ENCODE measurements around the gene TNNT1. TPM values are rescaled to one million over a fixed set of nuclear protein-coding genes. Genes with fewer than 3 reads are reported as not detected.

Gene TNNT1
- total and polyA plus RNA-seq, 9 donors = 1.3 to 3.6 (median 2.7) TPM; not detected in 4

Small RNA genes within 50 kb of the gene (microRNA-seq; reads per million reads assigned to microRNA genes)
- 0 reads per million in 3 donors for gene MIR7975

Small RNA genes within 50 kb of the gene (small RNA-seq; reads per million reads assigned to genes)
- not detected for gene MIR7975
- not detected for gene RF01210

Other genes with a start within 250 kb of the TNNT1 start
- under 1 TPM in 1 of 7 donors, not detected in 6; 0.66 TPM for gene NCR1, start 243.1 kb downstream of the TNNT1 start, total RNA-seq
- under 1 TPM in 1 of 2 donors, not detected in 1; 0.33 TPM for gene NCR1, start 243.1 kb downstream of the TNNT1 start, polyA plus RNA-seq
- not detected for gene NLRP7, start 201.7 kb downstream of the TNNT1 start, total RNA-seq
- under 1 TPM; 0.10 to 0.64 TPM for gene NLRP7, start 201.7 kb downstream of the TNNT1 start, polyA plus RNA-seq
- 1 to 10 TPM in 3 of 7 donors, under 1 TPM in 3, not detected in 1; 0.15 to 3.8 (median 1.5) TPM for gene NLRP2, start 182.8 kb downstream of the TNNT1 start, total RNA-seq
- gene NLRP2, start 182.8 kb downstream of the TNNT1 start, polyA plus RNA-seq = 1 to 10 TPM; 1.6 to 4.2 TPM
- gene GP6, start 110.9 kb downstream of the TNNT1 start, total RNA-seq = 1 to 10 TPM in 1 of 7 donors, under 1 TPM in 5, not detected in 1; 0.35 to 1.6 (median 0.57) TPM
- under 1 TPM; 0.16 to 0.20 TPM for gene GP6, start 110.9 kb downstream of the TNNT1 start, polyA plus RNA-seq
- gene RDH13, start 86.1 kb downstream of the TNNT1 start, total RNA-seq = 10 to 100 TPM in 6 of 7 donors, 1 to 10 TPM in 1; 7.8 to 17.3 (median 12.0) TPM
- gene RDH13, start 86.1 kb downstream of the TNNT1 start, polyA plus RNA-seq = 10 to 100 TPM in 1 of 2 donors, 1 to 10 TPM in 1; 8.3 to 10.1 TPM
- 100 to 1,000 TPM in 1 of 7 donors, 10 to 100 TPM in 2, 1 to 10 TPM in 3, under 1 TPM in 1; 0.88 to 142 (median 9.5) TPM for gene EPS8L1, start 73.3 kb downstream of the TNNT1 start, total RNA-seq
- 1 to 10 TPM in 1 of 2 donors, under 1 TPM in 1; 0.87 to 2.8 TPM for gene EPS8L1, start 73.3 kb downstream of the TNNT1 start, polyA plus RNA-seq
- gene PPP1R12C, start 31.6 kb downstream of the TNNT1 start, total RNA-seq = 100 to 1,000 TPM in 4 of 7 donors, 10 to 100 TPM in 3; 45.4 to 152 (median 110) TPM
- 100 to 1,000 TPM in 1 of 2 donors, 10 to 100 TPM in 1; 21.4 to 118 TPM for gene PPP1R12C, start 31.6 kb downstream of the TNNT1 start, polyA plus RNA-seq
- 10 to 100 TPM in 1 of 7 donors, 1 to 10 TPM in 1, under 1 TPM in 3, not detected in 2; 0.62 to 10.2 (median 0.87) TPM for gene TNNI3, start 8.5 kb upstream of the TNNT1 start, total RNA-seq
- 10 to 100 TPM in 1 of 2 donors, 1 to 10 TPM in 1; 2.4 to 14.4 TPM for gene TNNI3, start 8.5 kb upstream of the TNNT1 start, polyA plus RNA-seq
- gene DNAAF3, start 17.4 kb upstream of the TNNT1 start, total RNA-seq = 10 to 100 TPM in 1 of 7 donors, 1 to 10 TPM in 3, under 1 TPM in 1, not detected in 2; 0.48 to 34.8 (median 2.7) TPM
- gene DNAAF3, start 17.4 kb upstream of the TNNT1 start, polyA plus RNA-seq = under 1 TPM; 0.16 to 0.72 TPM
- 1 to 10 TPM in 1 of 7 donors, under 1 TPM in 3, not detected in 3; 0.08 to 2.3 (median 0.46) TPM for gene SYT5, start 31.1 kb upstream of the TNNT1 start, total RNA-seq
- gene SYT5, start 31.1 kb upstream of the TNNT1 start, polyA plus RNA-seq = not detected
- 1 to 10 TPM in 5 of 7 donors, under 1 TPM in 2; 0.23 to 4.1 (median 1.2) TPM for gene PTPRH, start 60.3 kb upstream of the TNNT1 start, total RNA-seq
- 1 to 10 TPM in 1 of 2 donors, under 1 TPM in 1; 0.45 to 4.6 TPM for gene PTPRH, start 60.3 kb upstream of the TNNT1 start, polyA plus RNA-seq
- gene TMEM86B, start 79.6 kb upstream of the TNNT1 start, total RNA-seq = 1 to 10 TPM; 2.6 to 4.9 (median 3.5) TPM
- gene TMEM86B, start 79.6 kb upstream of the TNNT1 start, polyA plus RNA-seq = 1 to 10 TPM in 1 of 2 donors, not detected in 1; 3.0 TPM
- 10 to 100 TPM; 14.1 to 52.2 (median 46.3) TPM for gene PPP6R1, start 109.8 kb upstream of the TNNT1 start, total RNA-seq
- 10 to 100 TPM; 21.3 to 26.9 TPM for gene PPP6R1, start 109.8 kb upstream of the TNNT1 start, polyA plus RNA-seq
- 10 to 100 TPM; 20.5 to 40.7 (median 31.8) TPM for gene HSPBP1, start 130.9 kb upstream of the TNNT1 start, total RNA-seq
- 10 to 100 TPM in 1 of 2 donors, 1 to 10 TPM in 1; 3.6 to 36.5 TPM for gene HSPBP1, start 130.9 kb upstream of the TNNT1 start, polyA plus RNA-seq
- 10 to 100 TPM in 1 of 7 donors, 1 to 10 TPM in 6; 1.9 to 11.3 (median 4.8) TPM for gene BRSK1, start 134.8 kb upstream of the TNNT1 start, total RNA-seq
- 1 to 10 TPM; 2.3 to 5.0 TPM for gene BRSK1, start 134.8 kb upstream of the TNNT1 start, polyA plus RNA-seq
- 1 to 10 TPM in 3 of 7 donors, under 1 TPM in 4; 0.36 to 3.9 (median 0.79) TPM for gene TMEM150B, start 176.1 kb upstream of the TNNT1 start, total RNA-seq
- under 1 TPM; 0.55 to 0.73 TPM for gene TMEM150B, start 176.1 kb upstream of the TNNT1 start, polyA plus RNA-seq
- gene KMT5C, start 190.7 kb upstream of the TNNT1 start, total RNA-seq = 10 to 100 TPM in 6 of 7 donors, 1 to 10 TPM in 1; 8.1 to 26.2 (median 12.6) TPM
- gene KMT5C, start 190.7 kb upstream of the TNNT1 start, polyA plus RNA-seq = 10 to 100 TPM in 1 of 2 donors, under 1 TPM in 1; 0.37 to 11.9 TPM
- 1 to 10 TPM in 1 of 7 donors, under 1 TPM in 5, not detected in 1; 0.20 to 1.5 (median 0.46) TPM for gene COX6B2, start 205.5 kb upstream of the TNNT1 start, total RNA-seq
- under 1 TPM in 1 of 2 donors, not detected in 1; 0.10 TPM for gene COX6B2, start 205.5 kb upstream of the TNNT1 start, polyA plus RNA-seq
- not detected for gene GARIN5B, start 214.1 kb upstream of the TNNT1 start, total RNA-seq
- not detected for gene GARIN5B, start 214.1 kb upstream of the TNNT1 start, polyA plus RNA-seq
- gene IL11, start 221.3 kb upstream of the TNNT1 start, total RNA-seq = 1 to 10 TPM in 1 of 7 donors, under 1 TPM in 1, not detected in 5; 0.11 to 1.3 TPM
- under 1 TPM in 1 of 2 donors, not detected in 1; 0.08 TPM for gene IL11, start 221.3 kb upstream of the TNNT1 start, polyA plus RNA-seq
- gene TMEM190, start 227.6 kb upstream of the TNNT1 start, total RNA-seq = 10 to 100 TPM in 1 of 7 donors, 1 to 10 TPM in 3, under 1 TPM in 1, not detected in 2; 0.72 to 45.1 (median 2.5) TPM
- gene TMEM190, start 227.6 kb upstream of the TNNT1 start, polyA plus RNA-seq = not detected
- gene TMEM238, start 235.1 kb upstream of the TNNT1 start, total RNA-seq = 10 to 100 TPM in 1 of 7 donors, 1 to 10 TPM in 5, under 1 TPM in 1; 0.93 to 31.2 (median 2.5) TPM
- gene TMEM238, start 235.1 kb upstream of the TNNT1 start, polyA plus RNA-seq = under 1 TPM in 1 of 2 donors, not detected in 1; 0.10 TPM
- 1,000 to 10,000 TPM in 5 of 7 donors, 100 to 1,000 TPM in 2; 604 to 2,543 (median 2,257) TPM for gene RPL28, start 236.7 kb upstream of the TNNT1 start, total RNA-seq
- gene RPL28, start 236.7 kb upstream of the TNNT1 start, polyA plus RNA-seq = 1,000 to 10,000 TPM in 1 of 2 donors, 100 to 1,000 TPM in 1; 391 to 2,645 TPM